HFFc6 (cell line): ENCODE results near the gene RGS12. TPM values are rescaled to one million over a fixed set of nuclear protein-coding genes. Genes with fewer than 3 reads are reported as not detected.

Experiments used
- DNase-seq: peaks from one replicate; pipeline ENCODE4 v3.0.0-alpha.2; 2018
- H3K27ac Mint-ChIP-seq: 2 replicates; pipeline ENCODE4 v1.8.0; 2020; ENCODE audit warnings: mild to moderate bottlenecking, mixed read lengths
- H3K27me3 Mint-ChIP-seq: 2 replicates; pipeline ENCODE4 v1.8.0; 2021; ENCODE audit warnings: mild to moderate bottlenecking, moderate library complexity, mixed read lengths; ENCODE audit not compliant: insufficient read depth
- H3K36me3 Mint-ChIP-seq: 2 replicates; pipeline ENCODE4 v1.8.0; 2021; ENCODE audit warnings: low read depth, mixed read lengths
- H3K4me1 Mint-ChIP-seq: 2 replicates; pipeline ENCODE4 v1.8.0; 2020; ENCODE audit warnings: low read depth, mixed read lengths
- H3K4me3 Mint-ChIP-seq: 2 replicates; pipeline ENCODE4 v1.8.0; 2020; ENCODE audit warnings: mild to moderate bottlenecking, moderate library complexity, mixed read lengths
- H3K9me3 Mint-ChIP-seq: 2 replicates; pipeline ENCODE4 v1.8.0; 2020; ENCODE audit warnings: mild to moderate bottlenecking, mixed read lengths
- CTCF ChIP-seq: fragments of 200-600 bp; sonication (generic); IDR thresholded peaks from 2 replicates; pipeline ENCODE4 v1.5.0; 2021; ENCODE audit warnings: antibody characterized with exemption, mild to moderate bottlenecking
- total RNA-seq, 6 experiments: library from RNA; stranded (reverse); fragmentation: NEBNext Ultra II Directional; extraction: Animal tissue kit (Norgen Biotek cat#: 25700); gene quantifications; 2 replicates in 1 of 6; 3 replicates in 5 of 6; pipeline ENCODE4 v1.2.3, GENCODE V29; 2021

The RGS12 gene
- total RNA-seq, 6 experiments from 2014 or later, result 8.5 to 15.2 (median 12.1) TPM

DNA sequence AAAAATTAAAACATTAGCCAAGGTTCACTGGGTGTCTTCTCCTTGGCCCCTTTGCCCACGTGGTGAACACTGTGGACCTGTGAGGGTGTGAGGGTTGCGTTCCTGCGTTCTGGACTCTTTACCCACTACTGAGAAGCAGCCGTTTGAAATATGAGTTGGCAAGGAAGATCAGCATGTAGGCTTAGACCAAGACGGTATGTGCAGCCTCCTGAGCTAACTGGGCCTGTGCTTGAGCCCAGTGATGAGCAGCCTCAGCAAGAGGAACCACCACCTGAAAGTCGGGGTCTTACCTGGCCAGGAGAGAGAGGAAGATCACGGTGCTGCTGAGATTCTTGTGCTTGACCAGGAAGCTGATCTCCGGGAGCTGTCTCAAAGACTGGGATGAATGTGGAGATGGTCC lies 19.5 kb downstream of the RGS12 start:
- DNase-seq, result no peak
- H3K27ac Mint-ChIP-seq, result no peak overlapping the region
- peaks cover 8% of the 10 kb centered on the region for H3K36me3 Mint-ChIP-seq
- H3K4me1 Mint-ChIP-seq, result no peaks in the 10 kb centered on the region
- TF ChIP-seq CTCF, result no peak
- no peaks in the 10 kb centered on the region; the same call in 1 of the 2 replicates for H3K27me3 Mint-ChIP-seq
- no peaks in the 10 kb centered on the region for H3K9me3 Mint-ChIP-seq
- no peak overlapping the region for H3K4me3 Mint-ChIP-seq

GRCh38 chr4:3313139-3313538 lies 20.3 kb downstream of the RGS12 start:
- Mint-ChIP-seq H3K4me1 (no peaks in the 10 kb centered on the region), H3K27ac (no peak overlapping the region), H3K27me3 (no peaks in the 10 kb centered on the region; the same call in 1 of the 2 replicates), H3K9me3 (no peaks in the 10 kb centered on the region), H3K4me3 (no peak overlapping the region), H3K36me3 (peaks cover 8% of the 10 kb centered on the region)
- TF ChIP-seq CTCF, result no peak
- DNase-seq, result no peak

- no peaks in the 10 kb centered on the region; the same call in 1 of the 2 replicates for H3K27me3 Mint-ChIP-seq
- H3K27ac Mint-ChIP-seq, result no peak overlapping the region
- H3K36me3 Mint-ChIP-seq, result peaks cover 8% of the 10 kb centered on the region
Observed at GRCh38 chr4:3313556-3314228, 20.9 kb downstream of the RGS12 start.

DNA sequence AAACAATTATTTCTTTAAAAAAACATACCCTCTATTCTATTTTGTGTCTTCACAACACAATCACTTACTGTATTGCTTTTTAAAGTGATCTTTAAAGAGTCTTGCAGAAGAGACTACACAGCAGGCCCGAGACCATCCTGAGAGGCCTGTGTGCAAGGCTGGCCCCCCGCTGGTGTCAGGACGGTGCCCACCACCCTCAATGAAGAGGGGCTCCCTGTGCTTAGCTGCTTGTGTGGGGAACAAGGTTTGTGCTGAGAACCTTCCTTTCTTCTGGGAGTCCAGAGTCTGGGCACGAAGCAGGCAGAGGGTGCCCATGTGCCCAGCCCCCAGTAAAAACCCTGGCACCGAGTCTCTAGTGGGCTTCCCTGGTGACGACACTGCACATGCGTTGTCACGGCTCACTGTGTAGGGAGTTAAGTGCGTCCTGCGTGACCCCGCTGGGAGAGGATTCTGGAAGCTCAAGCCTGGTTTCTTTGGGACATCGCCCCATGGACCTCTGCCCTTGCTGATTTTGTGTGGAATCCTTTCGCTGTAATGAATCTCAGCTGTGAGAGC lies 22.0 kb downstream of the RGS12 start:
- H3K4me1 Mint-ChIP-seq, result no peaks in the 10 kb centered on the region
- TF ChIP-seq CTCF, result no peak
- H3K9me3 Mint-ChIP-seq, result no peaks in the 10 kb centered on the region
- no peak for DNase-seq
- peaks cover 8% of the 10 kb centered on the region for H3K36me3 Mint-ChIP-seq
- no peak overlapping the region for H3K27ac Mint-ChIP-seq
- H3K4me3 Mint-ChIP-seq, result no peak overlapping the region
- no peaks in the 10 kb centered on the region; the same call in 1 of the 2 replicates for H3K27me3 Mint-ChIP-seq

More at GRCh38 chr4:3313556-3314228, 20.9 kb downstream of the RGS12 start:
- H3K4me1 Mint-ChIP-seq, result no peaks in the 10 kb centered on the region
- H3K9me3 Mint-ChIP-seq, result no peaks in the 10 kb centered on the region
- H3K4me3 Mint-ChIP-seq, result no peak overlapping the region
- no peak for DNase-seq
- no peak for TF ChIP-seq CTCF

DNA sequence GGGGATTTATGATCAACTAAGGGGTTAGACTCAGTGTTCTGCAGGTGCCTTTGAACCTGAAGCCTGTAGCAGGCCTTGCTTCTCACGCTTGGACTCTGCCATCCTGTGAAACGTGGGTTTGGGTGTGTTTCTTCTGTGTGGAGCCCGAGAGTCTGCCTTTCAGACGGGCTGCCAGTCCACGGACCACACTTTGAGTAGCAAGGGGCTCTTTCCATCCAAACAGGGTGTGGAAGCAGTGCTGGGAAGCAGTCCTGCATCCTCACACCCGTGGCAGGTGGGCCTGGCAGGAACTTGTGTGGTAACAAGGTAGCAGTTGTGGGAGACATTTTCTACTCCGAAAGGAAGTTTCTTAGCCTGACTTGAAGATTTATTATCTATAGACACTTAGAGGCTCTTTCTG lies 22.7 kb downstream of the RGS12 start:
- no peaks in the 10 kb centered on the region; the same call in 1 of the 2 replicates for H3K27me3 Mint-ChIP-seq
- no peak for DNase-seq
- no peak for TF ChIP-seq CTCF
- no peaks in the 10 kb centered on the region for H3K9me3 Mint-ChIP-seq
- H3K36me3 Mint-ChIP-seq, result peaks cover 8% of the 10 kb centered on the region
- no peaks in the 10 kb centered on the region for H3K4me1 Mint-ChIP-seq
- H3K4me3 Mint-ChIP-seq, result no peak overlapping the region
- H3K27ac Mint-ChIP-seq, result no peak overlapping the region
